ENCODE data around the gene CDKAL1. TPM values are rescaled to one million over a fixed set of nuclear protein-coding genes. Genes with fewer than 3 reads are reported as not detected.

CDKAL1 gene
- total RNA-seq, 1 donor from 2014 or later: 12.2 TPM

DNA sequence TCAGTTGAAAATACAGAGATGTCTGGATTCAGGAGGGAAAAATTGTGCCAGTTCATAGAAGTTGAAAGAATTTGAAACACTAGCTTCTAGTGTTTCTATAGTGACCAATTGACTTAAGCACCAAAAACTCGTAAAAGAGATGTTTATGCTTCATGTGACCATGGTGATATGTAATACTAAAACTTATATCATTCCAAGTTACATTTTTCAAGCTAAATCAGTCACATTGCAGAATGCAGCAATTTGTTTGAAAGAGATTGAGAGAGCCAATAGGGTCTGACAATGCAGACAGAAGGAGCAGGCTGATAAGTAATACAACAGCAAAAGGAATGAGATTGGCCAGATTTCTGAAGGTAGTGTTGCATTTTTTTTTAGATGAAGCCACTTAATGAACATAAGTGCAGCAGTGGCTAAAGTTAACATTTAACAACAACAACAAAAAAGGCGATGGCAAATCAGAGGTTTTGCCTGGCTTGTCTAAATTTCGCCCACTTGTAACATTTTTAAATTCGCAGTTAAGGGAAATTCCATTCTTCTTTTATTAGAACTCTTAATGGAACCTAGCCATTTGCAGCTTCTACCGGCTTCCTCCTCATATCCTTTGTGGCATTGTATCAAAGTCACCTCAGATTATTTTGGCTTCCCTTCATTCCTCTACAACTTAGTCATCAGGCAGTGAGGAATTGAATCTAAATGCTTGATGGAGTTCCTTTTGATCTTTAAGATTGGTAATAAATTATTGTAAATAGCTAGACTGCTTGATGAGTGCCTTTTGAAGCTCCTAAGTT, 575.3 kb downstream of the CDKAL1 start:
- TF ChIP-seq, protein P1, sequence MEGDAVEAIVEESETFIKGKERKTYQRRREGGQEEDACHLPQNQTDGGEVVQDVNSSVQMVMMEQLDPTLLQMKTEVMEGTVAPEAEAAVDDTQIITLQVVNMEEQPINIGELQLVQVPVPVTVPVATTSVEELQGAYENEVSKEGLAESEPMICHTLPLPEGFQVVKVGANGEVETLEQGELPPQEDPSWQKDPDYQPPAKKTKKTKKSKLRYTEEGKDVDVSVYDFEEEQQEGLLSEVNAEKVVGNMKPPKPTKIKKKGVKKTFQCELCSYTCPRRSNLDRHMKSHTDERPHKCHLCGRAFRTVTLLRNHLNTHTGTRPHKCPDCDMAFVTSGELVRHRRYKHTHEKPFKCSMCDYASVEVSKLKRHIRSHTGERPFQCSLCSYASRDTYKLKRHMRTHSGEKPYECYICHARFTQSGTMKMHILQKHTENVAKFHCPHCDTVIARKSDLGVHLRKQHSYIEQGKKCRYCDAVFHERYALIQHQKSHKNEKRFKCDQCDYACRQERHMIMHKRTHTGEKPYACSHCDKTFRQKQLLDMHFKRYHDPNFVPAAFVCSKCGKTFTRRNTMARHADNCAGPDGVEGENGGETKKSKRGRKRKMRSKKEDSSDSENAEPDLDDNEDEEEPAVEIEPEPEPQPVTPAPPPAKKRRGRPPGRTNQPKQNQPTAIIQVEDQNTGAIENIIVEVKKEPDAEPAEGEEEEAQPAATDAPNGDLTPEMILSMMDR (conservative IDR thresholded peaks at IDR 0.05; ENCODE audit: low read depth, low read length): no peak
- H3K4me3 ChIP-seq (ENCODE audit: low read depth, low read length): no peak overlapping the region
- peak; percentile 53 for DNase-seq (ENCODE audit: low read depth)

DNA sequence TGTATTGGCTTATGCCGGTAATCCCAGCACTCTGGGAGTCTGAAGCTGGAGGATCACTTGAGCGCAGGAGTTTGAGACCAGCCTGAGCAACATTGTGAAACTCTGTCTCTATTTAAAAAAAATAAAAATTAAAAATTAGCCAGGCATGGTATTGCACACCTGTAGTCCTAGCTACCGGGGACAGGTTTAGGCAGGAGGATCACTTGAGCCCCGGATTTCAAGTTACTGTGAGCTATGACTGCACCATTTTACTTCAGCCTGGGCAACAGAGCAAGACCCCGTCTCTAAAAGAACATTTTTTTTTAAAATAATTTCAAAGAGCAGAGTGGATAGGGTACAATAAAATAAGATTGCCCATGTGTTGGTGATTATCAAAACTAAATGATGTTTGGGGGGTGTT, 576.4 kb downstream of the CDKAL1 start:
- no peak for DNase-seq (ENCODE audit: low read depth)
- TF ChIP-seq, protein P1 (conservative IDR thresholded peaks at IDR 0.05; ENCODE audit: low read depth, low read length): no peak
- H3K4me3 ChIP-seq (ENCODE audit: low read depth, low read length): no peak overlapping the region

DNA sequence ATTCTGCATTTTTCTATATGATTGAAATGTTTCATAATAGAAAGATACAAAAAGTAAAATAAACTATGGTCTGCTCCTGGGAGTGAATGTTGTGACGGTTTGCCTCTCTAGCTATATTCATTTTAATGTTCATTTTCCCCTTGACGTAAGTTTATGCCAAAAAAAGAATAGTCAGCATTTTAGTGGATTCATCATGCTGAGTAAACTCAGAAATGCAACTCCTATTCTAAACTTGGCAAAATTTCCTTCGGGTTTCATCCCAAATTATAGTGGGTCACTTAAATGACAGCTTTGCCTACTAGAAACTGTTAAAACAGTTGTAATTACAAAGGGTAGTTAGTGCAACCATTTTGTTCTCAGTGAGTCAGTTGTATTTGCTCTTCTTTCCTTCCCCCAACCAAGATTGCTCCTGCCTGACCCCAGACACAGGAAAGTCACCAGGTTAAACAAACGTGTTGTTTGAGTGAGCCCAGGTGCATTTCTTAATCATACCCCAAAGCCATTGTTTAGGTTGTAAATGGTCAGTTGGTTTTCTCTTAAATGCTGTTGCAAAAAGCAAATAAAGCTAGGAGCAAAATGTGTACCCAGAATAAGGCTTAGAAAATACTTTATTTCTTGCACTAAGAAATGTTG, 577.0 kb downstream of the CDKAL1 start:
- DNase-seq (ENCODE audit: low read depth): no peak
- TF ChIP-seq, protein P1 (conservative IDR thresholded peaks at IDR 0.05; ENCODE audit: low read depth, low read length): no peak
- H3K4me3 ChIP-seq (ENCODE audit: low read depth, low read length): no peak overlapping the region

DNA sequence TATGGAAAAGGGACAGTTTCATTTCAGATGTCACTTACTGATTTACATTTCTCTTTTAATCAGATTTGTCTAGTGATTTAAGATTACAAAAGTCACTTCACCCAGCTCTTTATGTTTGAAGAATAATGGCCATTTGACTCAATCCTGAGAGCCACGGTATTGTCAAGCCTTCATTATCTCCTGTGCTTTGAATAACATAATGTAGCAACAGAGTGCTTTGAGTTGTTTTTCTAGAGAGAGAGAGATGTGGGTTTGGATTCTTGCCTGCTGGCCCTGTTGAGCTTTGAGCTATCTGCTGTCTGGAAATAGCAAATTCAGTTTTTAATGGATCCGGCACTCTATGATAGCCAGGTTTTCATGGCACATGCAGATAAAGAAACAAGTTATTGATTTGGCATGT, 580.9 kb downstream of the CDKAL1 start:
- no peak overlapping the region for H3K4me3 ChIP-seq (ENCODE audit: low read depth, low read length)
- TF ChIP-seq, protein P1 (conservative IDR thresholded peaks at IDR 0.05; ENCODE audit: low read depth, low read length): no peak
- DNase-seq (ENCODE audit: low read depth): no peak

DNA sequence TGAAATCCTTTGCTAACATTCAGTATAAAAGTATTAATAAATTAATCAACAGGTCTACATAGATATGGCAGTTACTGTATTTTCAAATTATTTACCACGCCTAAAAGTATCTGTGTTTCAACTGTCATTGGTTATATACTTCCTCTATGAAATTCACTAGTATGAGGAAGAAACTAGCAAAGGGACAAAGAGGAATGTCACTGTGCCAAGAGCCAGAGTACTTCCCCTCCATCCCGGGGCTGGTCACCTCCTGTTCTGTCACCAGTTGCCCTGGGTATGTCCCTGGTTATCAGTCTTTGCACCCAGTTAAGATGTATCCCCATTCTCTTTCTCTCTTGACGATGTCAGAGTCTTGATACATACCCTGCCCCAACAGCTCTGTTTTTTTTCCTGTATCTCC, 582.5 kb downstream of the CDKAL1 start:
- TF ChIP-seq, protein P1 (conservative IDR thresholded peaks at IDR 0.05; ENCODE audit: low read depth, low read length): no peak
- no peak for DNase-seq (ENCODE audit: low read depth)
- H3K4me3 ChIP-seq (ENCODE audit: low read depth, low read length): no peak overlapping the region

DNA sequence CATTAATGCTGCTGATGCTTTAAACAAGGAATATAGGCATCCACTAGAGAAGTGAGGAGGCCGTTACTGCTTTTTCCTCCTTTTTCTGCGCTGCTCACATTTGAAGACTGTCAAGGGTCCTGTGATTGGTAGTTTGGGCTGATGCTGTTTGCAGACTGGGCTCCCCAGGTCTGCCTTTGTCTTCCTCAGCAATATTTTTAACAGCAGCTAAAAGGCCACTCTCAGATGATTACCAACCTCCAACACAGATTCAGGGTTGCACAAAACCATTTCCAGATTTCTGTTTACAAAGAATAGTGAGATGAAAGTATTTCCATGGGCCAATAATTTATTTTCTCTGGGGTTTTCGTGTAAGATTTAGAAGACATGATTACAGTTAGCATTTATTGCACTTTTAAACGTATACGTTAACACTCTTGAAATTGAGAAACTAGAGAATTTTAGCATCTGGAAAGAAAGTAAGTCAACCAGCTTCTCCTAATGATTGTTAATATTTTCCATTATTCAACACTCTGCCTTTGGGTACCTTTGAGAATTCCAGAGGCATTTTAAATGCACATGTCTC, 584.0 kb downstream of the CDKAL1 start:
- H3K4me3 ChIP-seq (ENCODE audit: low read depth, low read length): no peak overlapping the region
- DNase-seq (ENCODE audit: low read depth): no peak
- TF ChIP-seq, protein P1 (conservative IDR thresholded peaks at IDR 0.05; ENCODE audit: low read depth, low read length): no peak

Data from epithelial cell of proximal tubule (primary cell).